Mesendoderm (in vitro differentiated cells): ENCODE results near the gene SORCS2.

Experiments used
- DNase-seq: peaks from one replicate; pipeline ENCODE4 v3.0.0; 2013
- H2AK5ac ChIP-seq: 2 replicates; pipeline ENCODE4 v1.6.1; 2013; ENCODE audit warnings: low read length, inconsistent platforms
- H2BK120ac ChIP-seq: 2 replicates; pipeline ENCODE4 v1.6.1; 2013; ENCODE audit warnings: low read depth, mild to moderate bottlenecking, low read length, moderate library complexity, mixed read lengths
- H2BK15ac ChIP-seq: replicated peaks from 2 replicates; pipeline ENCODE4 v1.6.1; 2013; ENCODE audit warnings: low read depth, mild to moderate bottlenecking, moderate library complexity
- H2BK5ac ChIP-seq: 2 replicates; pipeline ENCODE4 v1.6.1; 2013; ENCODE audit warnings: low read length, inconsistent platforms
- H3K18ac ChIP-seq: 2 replicates; pipeline ENCODE4 v1.6.1; 2013; ENCODE audit warnings: mild to moderate bottlenecking, low read length, mixed read lengths
- H3K23ac ChIP-seq: one replicate; pipeline ENCODE4 v1.6.1; 2013; ENCODE audit warnings: low read length
- H3K27ac ChIP-seq: 2 replicates; pipeline ENCODE4 v1.5.1; 2013; ENCODE audit warnings: low read depth, mild to moderate bottlenecking, inconsistent platforms, low read length, moderate library complexity
- H3K27me3 ChIP-seq: 2 replicates; pipeline ENCODE4 v1.6.1; 2013; ENCODE audit warnings: low read length, control low read depth, mild to moderate bottlenecking, inconsistent platforms; ENCODE audit not compliant: insufficient read depth, poor library complexity
- H3K36me3 ChIP-seq: 2 replicates; pipeline ENCODE4 v1.6.1; 2013; ENCODE audit warnings: low read length, inconsistent platforms; ENCODE audit not compliant: control insufficient read depth, insufficient read depth
- H3K4ac ChIP-seq: one replicate; pipeline ENCODE4 v1.6.1; 2013; ENCODE audit warnings: low read depth, mild to moderate bottlenecking, low read length, moderate library complexity
- H3K4me1 ChIP-seq: 2 replicates; pipeline ENCODE4 v1.6.1; 2013; ENCODE audit warnings: low read depth, low read length, inconsistent platforms; ENCODE audit not compliant: control insufficient read depth
- H3K4me2 ChIP-seq: 2 replicates; pipeline ENCODE4 v1.6.1; 2013; ENCODE audit warnings: low read length
- H3K4me3 ChIP-seq: 2 replicates; pipeline ENCODE4 v1.5.1; 2013; ENCODE audit warnings: mild to moderate bottlenecking, low read length
- H3K56ac ChIP-seq: one replicate; pipeline ENCODE4 v1.6.1; 2013; ENCODE audit warnings: low read length
- H3K79me1 ChIP-seq: 2 replicates; pipeline ENCODE4 v1.6.1; 2013; ENCODE audit warnings: low read length, inconsistent platforms
- H3K79me2 ChIP-seq: 2 replicates; pipeline ENCODE4 v1.6.1; 2013; ENCODE audit warnings: mild to moderate bottlenecking, low read length; ENCODE audit not compliant: control insufficient read depth, insufficient read depth
- H3K9ac ChIP-seq: 2 replicates; pipeline ENCODE4 v1.6.1; 2013; ENCODE audit warnings: low read length, inconsistent platforms
- H4K5ac ChIP-seq: one replicate; pipeline ENCODE4 v1.6.1; 2013; ENCODE audit warnings: low read length
- H4K8ac ChIP-seq: one replicate; pipeline ENCODE4 v1.6.1; 2013; ENCODE audit warnings: low read depth, mild to moderate bottlenecking, control low read depth, low read length, moderate library complexity
- WGBS: extraction: QIAGEN DNeasy Blood & Tissue Kit; methylation state at CpG from one replicate; pipeline ENCODE4 v1.1.7; 2013; ENCODE audit warnings: low lambda C conversion rate, missing lambda C conversion rate; ENCODE audit not compliant: insufficient coverage; ENCODE audit errors: extremely low coverage; 5-methylcytosine and 5-hydroxymethylcytosine counted together

The SORCS2 gene

DNA sequence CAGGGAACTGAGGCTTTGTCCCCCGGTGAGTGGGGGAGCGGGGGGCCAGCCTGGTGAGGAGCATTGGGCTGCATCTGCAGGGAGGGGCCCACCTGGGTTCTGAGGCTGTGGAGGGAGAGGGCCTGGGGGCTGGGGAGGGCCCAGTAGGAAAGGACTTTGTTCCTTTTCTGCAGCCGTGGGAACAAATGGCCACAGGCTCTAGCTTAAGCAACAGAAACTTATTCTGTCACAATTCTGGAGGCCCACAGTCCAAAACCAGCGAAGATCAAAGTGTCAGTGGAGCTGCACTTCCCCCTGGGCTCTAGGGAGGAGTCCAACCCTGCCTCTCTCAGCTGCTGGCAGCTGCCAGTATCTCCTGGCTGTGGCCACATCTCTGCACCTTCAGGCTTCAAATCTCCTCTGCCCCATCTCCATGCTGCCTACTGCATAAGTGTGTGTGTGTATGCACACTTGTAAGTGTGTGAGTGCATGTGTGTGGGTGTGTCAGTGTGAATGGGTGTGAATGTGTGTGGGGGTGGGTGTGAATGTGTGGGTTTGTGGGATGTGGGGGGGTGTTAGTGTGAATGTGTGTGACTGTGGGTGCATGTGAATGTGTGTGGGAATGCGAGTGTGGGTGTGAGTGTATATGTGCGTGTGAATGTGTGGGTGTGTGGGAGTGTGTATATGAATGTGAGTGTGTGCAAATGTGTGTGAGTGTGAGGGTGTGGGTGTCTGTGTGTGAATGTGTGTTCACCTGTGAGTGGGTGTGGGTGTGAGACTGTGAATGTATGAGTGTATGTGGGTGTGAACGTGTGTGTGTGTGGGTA is 446.8 kb downstream of the SORCS2 start:
- no peak for DNase-seq

DNA sequence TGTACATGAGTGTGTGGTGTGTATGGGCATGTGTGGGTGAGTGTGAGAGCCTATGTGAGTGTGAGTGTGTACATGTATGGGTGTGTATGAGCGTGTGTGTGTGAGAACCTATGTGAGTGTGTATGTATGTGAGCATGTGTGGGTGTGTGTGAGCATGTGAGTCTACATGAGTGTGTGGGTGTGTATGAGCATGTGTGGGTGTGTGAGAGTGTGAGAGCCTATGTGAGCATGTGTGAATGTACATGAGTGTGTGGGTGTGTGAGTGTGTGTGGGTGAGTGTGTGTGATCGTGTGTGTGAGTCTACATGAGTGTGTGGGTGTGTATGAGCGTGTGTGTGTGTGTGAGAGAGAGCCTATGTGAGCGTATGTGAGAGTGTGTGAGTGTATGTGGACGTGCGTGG is 447.8 kb downstream of the SORCS2 start:
- no peak overlapping the region for H3K9ac ChIP-seq
- H3K4me1 ChIP-seq = no peaks in the 10 kb centered on the region

More for the DNA sequence above, 446.8 kb downstream of the SORCS2 start:
- Histone ChIP-seq H2BK5ac (no peak overlapping the region), H3K4me2 (no peak overlapping the region), H2BK120ac (no peak overlapping the region), H2AK5ac (no peak overlapping the region), H3K23ac (no peak overlapping the region), H3K9ac (no peak overlapping the region), H3K4ac (no peak overlapping the region), H3K79me2 (no peaks in the 10 kb centered on the region), H3K36me3 (no peaks in the 10 kb centered on the region), H3K18ac (no peak overlapping the region), H3K27me3 (no peaks in the 10 kb centered on the region), H3K4me3 (no peak overlapping the region), H4K8ac (no peak overlapping the region), H2BK15ac (no peak overlapping the region), H3K4me1 (no peaks in the 10 kb centered on the region), H3K79me1 (no peaks in the 10 kb centered on the region), H3K27ac (no peak overlapping the region), H4K5ac (no peak overlapping the region), H3K56ac (no peak overlapping the region)
- WGBS = 100% methylated on average over 3 of the region's 7 CpGs

DNA sequence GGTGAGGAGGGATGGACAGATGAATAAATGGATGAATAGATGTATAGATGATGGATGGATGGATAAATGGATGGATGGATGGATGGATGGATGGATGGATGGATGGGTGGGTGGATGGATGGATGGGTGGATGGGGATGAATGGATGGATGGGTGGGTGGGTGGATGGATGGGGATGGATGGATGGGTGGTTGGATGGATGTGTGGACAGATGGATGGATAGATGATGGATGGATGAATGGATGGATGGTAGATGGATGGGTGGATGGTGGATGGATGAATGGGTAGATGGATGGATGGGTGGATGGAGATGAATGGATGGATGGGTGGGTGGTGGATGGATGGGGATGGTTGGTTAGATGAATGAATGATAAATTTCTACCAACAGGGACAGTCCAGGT is 449.4 kb downstream of the SORCS2 start:
- H3K36me3 ChIP-seq = no peaks in the 10 kb centered on the region
- H2AK5ac ChIP-seq = no peak overlapping the region
- H2BK15ac ChIP-seq = no peak overlapping the region
- H3K56ac ChIP-seq = no peak overlapping the region
- H3K4ac ChIP-seq = no peak overlapping the region
- H4K5ac ChIP-seq = no peak overlapping the region
- no peak for DNase-seq
- no peak overlapping the region for H3K27ac ChIP-seq
- no peak overlapping the region for H3K9ac ChIP-seq
- no peak overlapping the region for H4K8ac ChIP-seq
- no peak overlapping the region for H3K18ac ChIP-seq
- no peak overlapping the region for H3K23ac ChIP-seq
- H3K4me3 ChIP-seq = no peak overlapping the region
- H2BK5ac ChIP-seq = no peak overlapping the region
- H3K4me1 ChIP-seq = no peaks in the 10 kb centered on the region
- H3K27me3 ChIP-seq = no peaks in the 10 kb centered on the region
- no peaks in the 10 kb centered on the region for H3K79me1 ChIP-seq
- H2BK120ac ChIP-seq = no peak overlapping the region
- H3K79me2 ChIP-seq = no peaks in the 10 kb centered on the region
- no peak overlapping the region for H3K4me2 ChIP-seq

More for the DNA sequence above, 447.8 kb downstream of the SORCS2 start:
- H3K23ac ChIP-seq = no peak overlapping the region
- no peaks in the 10 kb centered on the region for H3K79me2 ChIP-seq
- H2AK5ac ChIP-seq = no peak overlapping the region
- H2BK5ac ChIP-seq = no peak overlapping the region
- H4K8ac ChIP-seq = no peak overlapping the region
- H3K27ac ChIP-seq = no peak overlapping the region
- H2BK120ac ChIP-seq = no peak overlapping the region
- no peaks in the 10 kb centered on the region for H3K79me1 ChIP-seq
- WGBS = no CpG with 5 or more reads among the region's 6 CpGs
- no peak overlapping the region for H3K18ac ChIP-seq
- no peak overlapping the region for H3K56ac ChIP-seq
- no peak overlapping the region for H3K4me2 ChIP-seq
- no peak for DNase-seq
- no peaks in the 10 kb centered on the region for H3K36me3 ChIP-seq
- H3K27me3 ChIP-seq = no peaks in the 10 kb centered on the region
- H2BK15ac ChIP-seq = no peak overlapping the region
- no peak overlapping the region for H4K5ac ChIP-seq
- no peak overlapping the region for H3K4ac ChIP-seq
- H3K4me3 ChIP-seq = no peak overlapping the region

DNA sequence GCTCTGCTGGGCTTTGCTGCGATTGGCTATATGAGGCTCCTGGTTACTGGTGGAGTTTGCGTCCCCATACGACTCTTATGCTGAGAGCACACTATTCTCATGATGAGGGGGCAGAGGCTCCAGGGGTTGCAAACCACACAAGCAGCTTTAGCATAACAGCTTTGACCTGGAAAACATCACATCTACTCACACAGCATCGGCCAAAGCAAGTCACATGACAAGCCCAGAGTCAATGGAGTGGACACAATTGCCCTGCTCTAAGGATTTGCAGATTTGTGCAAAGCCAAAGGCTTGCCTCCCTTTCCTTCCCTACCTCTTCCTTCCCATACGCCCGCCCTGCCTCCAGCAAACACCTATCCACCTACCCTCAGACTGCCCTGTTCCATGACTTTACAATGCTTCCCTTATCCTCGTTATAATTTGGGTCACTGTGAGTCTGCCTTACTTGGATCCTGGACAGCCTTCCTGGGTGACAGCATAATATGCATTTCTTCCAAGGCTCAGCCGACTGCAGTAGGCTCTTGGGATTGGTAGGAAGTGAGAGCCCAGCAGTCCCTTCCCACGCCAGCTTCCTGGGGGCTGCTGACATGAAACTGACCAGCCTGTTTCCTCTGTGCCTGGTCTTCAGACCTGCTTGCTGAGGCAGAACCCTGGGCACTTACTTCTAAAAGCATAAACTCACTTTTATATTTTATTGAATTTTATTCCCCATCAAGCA is 450.6 kb downstream of the SORCS2 start:
- no peak overlapping the region for H3K9ac ChIP-seq
- no peak overlapping the region for H3K18ac ChIP-seq
- H4K5ac ChIP-seq = no peak overlapping the region
- no CpG with 5 or more reads among the region's 9 CpGs for WGBS
- H3K4me1 ChIP-seq = no peaks in the 10 kb centered on the region
- H3K23ac ChIP-seq = no peak overlapping the region
- H3K4me3 ChIP-seq = no peak overlapping the region
- H2BK120ac ChIP-seq = no peak overlapping the region
- no peak overlapping the region for H3K4ac ChIP-seq
- no peak for DNase-seq
- no peaks in the 10 kb centered on the region for H3K27me3 ChIP-seq
- no peak overlapping the region for H2BK15ac ChIP-seq
- H3K79me2 ChIP-seq = no peaks in the 10 kb centered on the region
- H3K79me1 ChIP-seq = no peaks in the 10 kb centered on the region
- H3K56ac ChIP-seq = no peak overlapping the region
- H2BK5ac ChIP-seq = no peak overlapping the region
- H3K36me3 ChIP-seq = no peaks in the 10 kb centered on the region
- H2AK5ac ChIP-seq = no peak overlapping the region
- H3K27ac ChIP-seq = no peak overlapping the region
- H4K8ac ChIP-seq = no peak overlapping the region
- H3K4me2 ChIP-seq = no peak overlapping the region

DNA sequence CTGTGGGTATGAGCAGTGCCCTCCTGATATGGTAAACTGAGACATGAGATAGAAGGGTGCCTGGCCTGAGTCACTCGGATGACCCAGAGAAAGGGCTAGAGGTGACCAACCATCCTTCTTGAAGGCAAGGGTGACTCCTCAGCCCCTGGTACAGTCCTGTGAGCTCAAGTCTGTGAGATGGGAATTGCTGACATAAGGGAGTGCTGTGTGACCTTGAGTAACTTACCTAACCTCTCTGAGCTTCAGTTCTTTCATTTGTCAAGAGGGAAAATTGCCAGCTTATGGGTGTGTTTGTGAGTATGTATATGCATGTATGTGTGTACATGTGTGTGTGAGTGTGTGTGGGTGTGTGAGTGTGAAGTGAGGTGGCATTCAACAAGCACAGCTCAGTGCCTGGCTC is 452.8 kb downstream of the SORCS2 start:
- Histone ChIP-seq H2BK120ac (no peak overlapping the region), H3K18ac (no peak overlapping the region), H4K8ac (no peak overlapping the region), H3K4me1 (no peaks in the 10 kb centered on the region), H3K4ac (no peak overlapping the region), H3K4me3 (no peak overlapping the region), H3K27me3 (no peaks in the 10 kb centered on the region), H3K56ac (no peak overlapping the region), H3K79me2 (no peaks in the 10 kb centered on the region), H3K27ac (no peak overlapping the region), H3K4me2 (no peak overlapping the region), H3K23ac (no peak overlapping the region), H2BK5ac (no peak overlapping the region), H4K5ac (no peak overlapping the region), H2AK5ac (no peak overlapping the region), H3K36me3 (no peaks in the 10 kb centered on the region), H3K9ac (no peak overlapping the region), H2BK15ac (no peak overlapping the region), H3K79me1 (no peaks in the 10 kb centered on the region)
- WGBS = no CpG with 5 or more reads among the region's 1 CpG
- no peak for DNase-seq
